Fibroblast of skin of back (primary cell): Measurements from ENCODE around the gene TBCK.

Experiments
- DNase-seq: peaks from one replicate; pipeline ENCODE4 v3.0.0-alpha.2; 2013

Gene TBCK

GRCh38 chr4:106036334-106036733 is 279.7 kb downstream of the TBCK start:
- no peak for DNase-seq

DNA sequence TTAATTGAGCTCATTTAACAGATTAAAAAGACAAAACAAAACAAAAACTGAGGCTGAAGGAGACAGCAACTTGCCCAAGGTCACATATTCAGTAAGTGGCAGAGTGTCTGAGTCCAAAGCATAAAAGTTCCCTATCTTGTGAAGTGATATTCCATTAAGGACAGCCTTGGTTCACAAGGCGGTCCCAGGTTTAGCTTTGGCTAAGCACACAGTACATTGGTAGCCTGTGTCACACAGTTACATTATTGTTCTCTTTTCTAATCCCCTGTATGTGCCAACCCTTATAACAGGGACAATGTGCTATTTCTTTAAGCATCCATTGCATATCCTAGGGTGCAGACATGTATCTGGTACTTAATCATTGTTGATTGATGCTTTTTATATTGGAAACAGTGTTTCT is 280.8 kb downstream of the TBCK start:
- no peak for DNase-seq

GRCh38 chr4:106034751-106035150 is 281.3 kb downstream of the TBCK start:
- DNase-seq = no peak

DNA sequence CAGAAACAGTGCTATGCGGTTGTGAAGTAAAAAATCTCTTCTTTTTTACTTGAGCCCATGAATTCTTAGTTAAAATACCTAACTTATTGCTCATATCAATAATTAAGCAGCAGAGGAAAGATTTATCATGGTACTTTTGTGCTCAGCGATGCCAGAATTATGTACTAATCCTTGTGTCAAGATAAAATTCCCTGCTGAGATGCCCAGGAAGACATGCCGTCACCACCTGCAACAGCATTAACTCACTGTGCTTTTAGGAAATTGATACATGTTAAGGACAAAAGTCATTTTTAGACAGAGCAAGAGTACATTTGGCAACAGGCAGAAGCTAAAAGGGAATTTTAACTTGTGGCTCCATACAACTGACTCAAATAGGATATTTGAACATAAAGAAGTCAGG is 281.8 kb downstream of the TBCK start:
- peak; percentile 34 for DNase-seq

DNA sequence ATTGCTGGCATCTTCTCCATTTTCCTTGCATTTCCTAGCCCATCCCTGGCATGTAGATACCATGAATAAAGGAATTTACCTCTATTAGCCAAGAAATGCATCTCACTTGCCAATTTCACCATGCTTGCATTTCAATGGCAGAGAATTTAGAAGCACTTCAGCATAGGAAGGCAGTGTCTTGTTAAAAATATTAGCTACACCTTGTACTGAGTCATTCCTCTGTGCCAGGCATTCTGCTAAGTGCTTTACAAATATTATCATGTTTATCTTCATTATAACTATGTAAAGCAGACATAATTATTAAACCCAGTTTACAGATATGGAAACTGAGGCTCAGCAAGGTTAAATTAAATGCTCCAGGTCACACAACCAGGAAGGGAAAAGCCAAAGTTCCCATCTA is 282.5 kb downstream of the TBCK start:
- DNase-seq = no peak

- DNase-seq = peak; percentile 74
Measured at GRCh38 chr4:106032851-106033286, 283.1 kb downstream of the TBCK start.

DNA sequence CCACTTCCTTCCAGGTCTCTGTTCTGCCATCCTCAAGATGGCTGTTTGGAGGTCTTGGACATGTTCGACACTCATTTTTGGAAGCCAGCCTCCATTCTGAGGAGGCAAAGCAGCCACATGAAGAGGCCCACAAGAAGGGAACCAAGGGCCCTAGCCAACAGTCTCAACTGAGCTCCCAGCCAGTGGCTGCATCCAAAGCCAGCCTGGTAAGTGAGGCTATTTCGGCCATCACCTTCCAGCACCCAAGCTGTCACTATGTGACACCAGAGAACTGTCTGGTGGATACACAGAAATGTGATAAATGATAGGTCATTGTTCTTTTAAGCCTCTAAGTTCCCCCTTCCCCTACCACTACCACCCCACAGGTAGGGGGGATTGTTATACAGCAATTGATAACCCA is 293.6 kb downstream of the TBCK start:
- DNase-seq = no peak

GRCh38 chr4:106021737-106022410 is 294.1 kb downstream of the TBCK start:
- peak; percentile 22 for DNase-seq

DNA sequence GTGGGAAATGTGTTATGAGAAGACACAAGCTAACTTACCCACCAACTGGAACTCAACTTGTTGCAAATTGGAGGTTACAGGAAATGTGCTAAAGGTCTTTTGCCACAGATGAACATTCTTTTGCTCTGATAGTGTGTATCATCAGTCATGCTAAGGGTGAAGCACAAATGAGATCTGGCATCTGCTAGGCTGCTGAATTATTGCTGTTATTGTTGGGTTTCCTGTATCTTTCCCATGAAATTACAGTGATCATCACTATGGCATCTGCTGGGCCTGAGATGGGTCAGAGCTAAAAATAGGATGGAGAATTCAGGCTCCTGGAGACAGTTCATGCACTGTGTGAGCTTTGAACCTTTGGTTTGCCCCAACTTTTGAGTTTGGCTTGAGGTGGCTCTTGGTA is 296.2 kb downstream of the TBCK start:
- DNase-seq = peak; percentile 83

DNA sequence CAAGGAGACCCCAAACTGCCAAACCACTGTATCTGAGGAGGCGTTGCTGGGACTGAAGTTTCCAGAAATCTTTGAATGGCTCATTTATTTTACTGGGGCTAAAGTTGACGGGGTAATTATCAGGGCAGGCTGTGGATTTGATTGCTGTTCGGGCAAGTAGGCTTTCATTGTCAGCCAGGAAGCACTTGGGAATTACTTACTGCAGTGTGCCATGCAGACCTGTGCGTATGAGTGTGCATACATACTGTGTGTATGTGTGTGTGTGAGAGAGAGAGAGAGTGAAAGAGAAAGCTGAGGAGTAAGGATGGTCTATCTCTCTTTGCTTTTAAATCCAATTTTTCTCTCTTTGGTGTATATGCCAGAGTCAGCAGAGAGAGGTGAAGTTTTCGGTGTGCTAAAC is 298.0 kb downstream of the TBCK start:
- DNase-seq = no peak

GRCh38 chr4:106011387-106011786 is 304.6 kb downstream of the TBCK start:
- no peak for DNase-seq

- DNase-seq = no peak
Measured at GRCh38 chr4:106010761-106011160, 305.2 kb downstream of the TBCK start.

GRCh38 chr4:106002994-106003393 is 313.0 kb downstream of the TBCK start:
- no peak for DNase-seq

DNA sequence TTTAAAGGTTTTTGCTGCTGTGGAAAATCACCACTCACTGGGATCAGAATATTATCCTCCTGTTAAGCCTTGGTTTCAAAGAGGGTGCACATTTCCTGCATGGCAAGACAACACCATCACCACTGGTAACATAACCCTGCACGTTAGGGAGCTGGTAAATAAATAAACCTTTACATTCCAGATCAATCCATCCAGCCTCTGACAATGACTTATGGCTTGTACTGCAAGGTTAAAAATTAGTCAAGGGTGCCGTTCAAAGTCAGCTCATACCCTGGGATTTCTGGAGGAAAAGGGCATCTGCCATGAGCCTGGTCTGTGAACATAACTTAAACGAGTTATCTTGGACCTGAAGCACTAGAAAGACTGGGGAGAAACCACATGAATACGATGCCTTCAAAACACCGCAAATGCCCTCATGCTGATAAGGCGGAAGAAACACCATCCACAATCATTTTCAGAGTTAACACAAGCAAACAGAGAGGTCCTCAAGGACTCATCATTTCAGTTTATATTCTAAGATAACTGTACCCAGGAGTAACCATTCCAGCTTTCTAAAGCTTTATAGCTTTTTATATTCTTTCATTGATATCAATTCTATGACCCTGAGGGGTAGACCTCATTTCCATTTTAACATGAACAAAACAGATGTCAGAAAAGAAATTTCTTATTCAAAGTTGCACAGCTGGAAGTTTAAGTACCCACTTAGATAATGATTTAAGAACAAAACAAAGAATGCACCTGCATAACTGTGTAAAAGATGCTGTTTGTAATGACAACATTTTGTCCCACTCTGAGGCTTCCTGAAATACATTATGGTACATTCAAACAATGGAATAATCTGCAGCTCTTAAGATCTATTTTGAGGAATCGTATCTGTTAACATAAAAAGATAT is 317.6 kb downstream of the TBCK start:
- DNase-seq = no peak

DNA sequence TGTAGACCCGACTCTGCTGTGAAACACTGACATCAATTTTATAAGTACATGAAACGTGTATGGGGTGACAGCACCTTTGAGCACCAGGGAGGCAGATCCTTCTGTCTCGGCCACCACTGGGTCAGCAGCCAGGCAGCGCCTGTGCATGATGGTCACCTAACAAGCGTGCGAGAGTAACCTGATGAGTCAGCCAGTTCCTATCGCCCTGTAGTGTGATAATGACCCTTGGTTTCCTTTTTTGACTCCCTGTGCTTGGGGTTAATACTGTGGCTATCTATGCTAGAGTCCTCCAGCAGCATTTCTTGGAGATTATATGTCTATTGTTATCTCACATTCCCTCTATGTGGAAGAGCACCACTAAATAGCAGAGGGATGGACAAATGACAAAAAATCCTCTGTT is 319.2 kb downstream of the TBCK start:
- DNase-seq = no peak

GRCh38 chr4:105994841-105995501 is 321.0 kb downstream of the TBCK start:
- no peak for DNase-seq

- DNase-seq = no peak
Measured at GRCh38 chr4:105994061-105994460, 321.9 kb downstream of the TBCK start.

DNA sequence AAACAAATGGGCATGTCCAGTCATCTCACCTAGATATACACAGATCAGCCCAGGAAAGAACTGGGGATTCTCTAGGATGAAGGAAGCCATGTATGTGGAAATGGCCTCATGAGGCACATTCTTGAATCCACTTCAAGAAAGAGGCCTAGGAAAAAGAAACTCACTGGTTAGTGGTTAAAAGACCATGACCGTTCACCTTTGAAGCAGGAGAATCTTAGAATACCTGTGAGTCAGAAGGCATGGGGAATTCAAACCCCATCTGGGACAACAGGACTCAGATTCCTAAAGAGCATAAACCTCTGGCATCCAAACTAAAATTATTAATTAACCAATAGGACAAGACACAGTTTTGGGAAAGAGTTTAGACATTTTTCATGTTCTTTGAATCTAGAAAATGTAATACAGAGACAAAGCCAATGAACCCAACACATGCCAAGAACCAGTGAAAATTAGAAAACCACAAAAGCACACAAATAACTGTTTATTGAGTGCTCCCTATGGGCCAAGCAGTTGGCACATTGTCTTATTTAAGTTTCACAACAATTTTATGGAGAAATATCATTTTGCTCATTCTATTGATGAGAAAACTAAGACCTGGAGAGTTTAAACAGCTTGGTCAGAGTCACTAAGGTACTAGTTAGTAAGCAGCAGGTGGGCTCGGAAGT is 323.2 kb downstream of the TBCK start:
- DNase-seq = no peak

DNA sequence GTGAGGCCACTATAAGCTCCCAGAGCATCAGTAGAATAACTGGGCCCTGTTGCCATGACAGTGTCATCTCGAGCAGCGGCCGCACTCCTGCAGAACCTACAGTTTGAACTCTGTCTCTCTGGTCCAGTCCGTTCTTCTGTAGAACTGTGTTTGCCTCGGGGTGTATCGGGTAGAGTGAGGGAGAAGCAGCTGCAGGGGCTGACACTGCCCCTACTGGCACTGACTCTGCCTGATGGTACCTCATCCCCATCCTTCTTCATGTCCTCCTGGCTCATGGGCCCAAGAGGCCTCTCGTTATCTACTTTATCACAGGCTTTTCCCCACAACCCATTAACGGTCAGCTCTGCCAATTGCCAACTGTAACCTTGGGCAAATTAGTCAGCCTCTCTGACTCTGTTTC is 324.3 kb downstream of the TBCK start:
- no peak for DNase-seq
